GM23338 (cell line): Measurements from ENCODE around the gene BEND7. TPM values are rescaled to one million over a fixed set of nuclear protein-coding genes. Genes with fewer than 3 reads are reported as not detected.

Source experiments
- ATAC-seq: fragments of 200-7000 bp; cut with Tn5 transposase; 3 replicates; pipeline ENCODE4 v1.9.1; 2020
- DNase-seq: peaks from one replicate; pipeline ENCODE4 v3.0.0-alpha.2; 2015; ENCODE audit warnings: low spot score
- H2AFZ ChIP-seq: fragments of 200-600 bp; sonication (generic); 2 replicates; pipeline ENCODE4 v1.8.0; 2016; ENCODE audit warnings: antibody characterized with exemption, mild to moderate bottlenecking, moderate library complexity
- H3F3A ChIP-seq: fragments of 200-600 bp; sonication (generic); replicated peaks from 2 replicates; pipeline ENCODE4 v1.8.0; 2017; ENCODE audit warnings: antibody characterized with exemption, mixed run types, low read depth
- H3K27ac ChIP-seq: fragments of 200-600 bp; sonication (generic); 2 replicates; pipeline ENCODE4 v1.6.1; 2016; ENCODE audit warnings: low read depth
- H3K27me3 ChIP-seq: fragments of 200-600 bp; sonication (generic); 2 replicates; pipeline ENCODE4 v1.8.0; 2016; ENCODE audit warnings: mild to moderate bottlenecking, mixed run types, moderate library complexity; ENCODE audit not compliant: insufficient read depth
- H3K36me3 ChIP-seq: fragments of 200-600 bp; sonication (generic); 2 replicates; pipeline ENCODE4 v1.8.0; 2016; ENCODE audit warnings: mild to moderate bottlenecking; ENCODE audit not compliant: insufficient read depth
- H3K4me1 ChIP-seq: fragments of 200-600 bp; sonication (generic); 2 replicates; pipeline ENCODE4 v1.8.0; 2016; ENCODE audit warnings: mild to moderate bottlenecking, moderate library complexity; ENCODE audit not compliant: insufficient read depth
- H3K4me2 ChIP-seq: fragments of 200-600 bp; sonication (generic); 2 replicates; pipeline ENCODE4 v1.7.1; 2017; ENCODE audit warnings: mixed run types
- H3K4me3 ChIP-seq: fragments of 200-600 bp; sonication (generic); 2 replicates; pipeline ENCODE4 v1.6.1; 2016; ENCODE audit warnings: mixed run types
- H3K79me2 ChIP-seq: fragments of 200-600 bp; sonication (generic); replicated peaks from 2 replicates; pipeline ENCODE4 v1.8.0; 2017; ENCODE audit warnings: mild to moderate bottlenecking; ENCODE audit not compliant: insufficient read depth
- H3K9me2 ChIP-seq: fragments of 200-600 bp; sonication (generic); 2 replicates; pipeline ENCODE4 v1.8.0; 2017; ENCODE audit not compliant: insufficient read depth
- H4K20me1 ChIP-seq: fragments of 200-600 bp; sonication (generic); replicated peaks from 2 replicates; pipeline ENCODE4 v1.8.0; 2017; ENCODE audit warnings: mild to moderate bottlenecking; ENCODE audit not compliant: insufficient read depth
- H3K27ac Mint-ChIP-seq: 2 replicates; pipeline ENCODE4 v1.8.0; 2020; ENCODE audit warnings: inconsistent platforms, mild to moderate bottlenecking, moderate library complexity, mixed read lengths
- H3K27me3 Mint-ChIP-seq: 3 replicates; pipeline ENCODE4 v1.8.0; 2022; ENCODE audit warnings: low read depth, mild to moderate bottlenecking, moderate library complexity, mixed read lengths, inconsistent platforms; ENCODE audit not compliant: insufficient read depth, poor library complexity
- H3K36me3 Mint-ChIP-seq: 3 replicates; pipeline ENCODE4 v1.8.0; 2021; ENCODE audit warnings: low read depth, mild to moderate bottlenecking, inconsistent platforms, moderate library complexity, mixed read lengths
- H3K4me1 Mint-ChIP-seq: 3 replicates; pipeline ENCODE4 v1.8.0; 2020; ENCODE audit warnings: mild to moderate bottlenecking, inconsistent platforms, mixed read lengths
- H3K4me3 Mint-ChIP-seq: 3 replicates; pipeline ENCODE4 v1.8.0; 2021; ENCODE audit warnings: moderate library complexity, mild to moderate bottlenecking, inconsistent platforms, mixed read lengths
- H3K9me3 Mint-ChIP-seq: 3 replicates; pipeline ENCODE4 v1.8.0; 2020; ENCODE audit warnings: moderate library complexity, mild to moderate bottlenecking, inconsistent platforms, mixed read lengths
- CREB1 ChIP-seq: fragments of 250-450 bp; sonication (Bioruptor Pico); IDR thresholded peaks from 2 replicates; pipeline ENCODE4 v1.5.0; 2020; ENCODE audit warnings: low read depth, mild to moderate bottlenecking, moderate library complexity
- CTCF ChIP-seq, 2 experiments: fragments of 200-600 bp in 1 of 2; sonication (generic) in 1 of 2; conservative IDR thresholded peaks; 2 replicates each; pipeline versions ENCODE4 v1.5.1 to v1.6.1; 2016 to 2017; ENCODE audit warnings: antibody characterized with exemption in 2 of 2, low read depth in 2 of 2, mild to moderate bottlenecking in 2 of 2, moderate library complexity in 1 of 2
- ETS1 ChIP-seq: IDR thresholded peaks from 2 replicates; pipeline ENCODE4 v1.6.1; 2016; ENCODE audit warnings: antibody characterized with exemption
- EZH2 ChIP-seq: fragments of 200-600 bp; sonication (generic); IDR thresholded peaks from one replicate; pipeline ENCODE4 v1.8.0; 2017; ENCODE audit warnings: antibody characterized with exemption, mild to moderate bottlenecking, low read depth; ENCODE audit not compliant: unreplicated experiment
- ZNF331 ChIP-seq: fragments of 250-450 bp; sonication (Bioruptor Pico); IDR thresholded peaks from 2 replicates; pipeline ENCODE4 v1.5.0; 2020; ENCODE audit warnings: low read depth, mild to moderate bottlenecking, moderate library complexity
- ZNF462 ChIP-seq: fragments of 250-450 bp; sonication (Bioruptor Pico); IDR thresholded peaks from 2 replicates; pipeline ENCODE4 v1.5.0; 2020; ENCODE audit warnings: mild to moderate bottlenecking, moderate library complexity
- long read RNA-seq: library from polyadenylated mRNA; unstranded; transcript quantifications from one replicate; pipeline ENCODE4 v2.0.0, GENCODE V29; 2020; ENCODE audit not compliant: unreplicated experiment
- polyA plus RNA-seq: library from polyadenylated mRNA; unstranded; fragments of >200 nt; fragmentation: Nextera tagmentation; extraction: Ambion mirVana; gene quantifications from 2 replicates; pipeline ENCODE4 v1.2.1, GENCODE V29; 2016
- total RNA-seq: library from RNA; depleted of rRNA; stranded (reverse); fragments of >200 nt; shearing (Covaris generic); gene quantifications from 2 replicates; pipeline ENCODE4 v1.2.3, GENCODE V29; 2014; rRNA removed

Gene BEND7
- total RNA-seq (6.0 and 9.6 TPM in 2 replicates), polyA plus RNA-seq (3.1 and 3.7 TPM in 2 replicates)
- long read RNA-seq, partial matches to known transcripts = 0 of 1 reads
- long read RNA-seq, other reads (novel, unspliced or antisense) = 1 of 1 reads

GRCh38 chr10:13528875-13529713 is at the start of gene BEND7:
Gene BEND7 (minus strand): TSS chr10:13529014. CDS start chr10:13528533, 481 bp downstream.
- Histone ChIP-seq H3K27ac (no peak within 1 kb of the TSS), H3F3A (no peaks in the 10 kb centered on the region; the same call in 1 of the 2 replicates), H3K27me3 (peaks cover 59% of the 10 kb centered on the region), H3K36me3 (no peaks in the 10 kb centered on the region), H3K4me2 (peak within 1 kb of the TSS; percentile 92), H3K4me1 (peaks cover 24% of the 10 kb centered on the region), H4K20me1 (no peaks in the 10 kb centered on the region; the same call in 1 of the 2 replicates), H3K9me2 (no peaks in the 10 kb centered on the region), H3K79me2 (no peaks in the 10 kb centered on the region), H2AFZ (peak within 1 kb of the TSS; percentile 97), H3K4me3 (peak within 1 kb of the TSS; percentile 78)
- Mint-ChIP-seq H3K36me3 (no peaks in the 10 kb centered on the region), H3K4me3 (peak within 1 kb of the TSS; percentile 78), H3K27ac (no peak within 1 kb of the TSS; the same call in 1 of the 2 replicates), H3K9me3 (peaks cover 4% of the 10 kb centered on the region; the same call in 1 of the 3 replicates), H3K27me3 (peaks cover 24% of the 10 kb centered on the region), H3K4me1 (peaks cover 26% of the 10 kb centered on the region)
- peak; percentile 48 for DNase-seq
- peak; percentile 77 for ATAC-seq
- no peak for TF ChIP-seq CREB1 (CRISPR knock-in tag)
- no peak for TF ChIP-seq ZNF331
- TF ChIP-seq EZH2 = peak; percentile 49

GRCh38 chr10:13573960-13574359 is 45.1 kb upstream of the BEND7 start:
- no peak overlapping the region for H3K4me3 Mint-ChIP-seq
- H3K4me3 ChIP-seq = no peak overlapping the region
- no peak for DNase-seq
- no peaks in the 10 kb centered on the region for H3F3A ChIP-seq
- no peaks in the 10 kb centered on the region for H3K9me2 ChIP-seq
- no peak overlapping the region for H3K27ac Mint-ChIP-seq
- no peaks in the 10 kb centered on the region for H3K4me1 Mint-ChIP-seq
- H3K36me3 Mint-ChIP-seq = no peaks in the 10 kb centered on the region
- H3K4me1 ChIP-seq = no peaks in the 10 kb centered on the region
- TF ChIP-seq CTCF (conservative IDR thresholded peaks at IDR 0.05; ENCODE audit: low read depth in 2 of 2) (no peak), ETS1 (no peak), ZNF462 (CRISPR knock-in tag) (no peak)
- peaks cover 3% of the 10 kb centered on the region for H3K27me3 Mint-ChIP-seq
- no peaks in the 10 kb centered on the region; the same call in 1 of the 3 replicates for H3K9me3 Mint-ChIP-seq
- H3K4me2 ChIP-seq = no peak overlapping the region
- peak overlapping the region; percentile 23; the same call in 1 of the 2 replicates for H2AFZ ChIP-seq
- ATAC-seq = no peak
- no peaks in the 10 kb centered on the region for H4K20me1 ChIP-seq
- no peaks in the 10 kb centered on the region for H3K36me3 ChIP-seq
- no peak overlapping the region for H3K27ac ChIP-seq
- no peaks in the 10 kb centered on the region for H3K79me2 ChIP-seq
- 0 out of 2 replicates have a peak, but pooled peaks cover 4% of the 10 kb centered on the region for H3K27me3 ChIP-seq
